Retina (tissue), 1 donor: ENCODE measurements around the gene RGL1.
"Not testable (repeated sequence)": the region's sequence is repeated elsewhere in the genome, so short reads cannot be mapped to it uniquely, and the experiment has no call there.

Experiments
- DNase-seq: peaks from one replicate; pipeline ENCODE4 v3.0.0-alpha.2; 2016

The RGL1 gene

DNA sequence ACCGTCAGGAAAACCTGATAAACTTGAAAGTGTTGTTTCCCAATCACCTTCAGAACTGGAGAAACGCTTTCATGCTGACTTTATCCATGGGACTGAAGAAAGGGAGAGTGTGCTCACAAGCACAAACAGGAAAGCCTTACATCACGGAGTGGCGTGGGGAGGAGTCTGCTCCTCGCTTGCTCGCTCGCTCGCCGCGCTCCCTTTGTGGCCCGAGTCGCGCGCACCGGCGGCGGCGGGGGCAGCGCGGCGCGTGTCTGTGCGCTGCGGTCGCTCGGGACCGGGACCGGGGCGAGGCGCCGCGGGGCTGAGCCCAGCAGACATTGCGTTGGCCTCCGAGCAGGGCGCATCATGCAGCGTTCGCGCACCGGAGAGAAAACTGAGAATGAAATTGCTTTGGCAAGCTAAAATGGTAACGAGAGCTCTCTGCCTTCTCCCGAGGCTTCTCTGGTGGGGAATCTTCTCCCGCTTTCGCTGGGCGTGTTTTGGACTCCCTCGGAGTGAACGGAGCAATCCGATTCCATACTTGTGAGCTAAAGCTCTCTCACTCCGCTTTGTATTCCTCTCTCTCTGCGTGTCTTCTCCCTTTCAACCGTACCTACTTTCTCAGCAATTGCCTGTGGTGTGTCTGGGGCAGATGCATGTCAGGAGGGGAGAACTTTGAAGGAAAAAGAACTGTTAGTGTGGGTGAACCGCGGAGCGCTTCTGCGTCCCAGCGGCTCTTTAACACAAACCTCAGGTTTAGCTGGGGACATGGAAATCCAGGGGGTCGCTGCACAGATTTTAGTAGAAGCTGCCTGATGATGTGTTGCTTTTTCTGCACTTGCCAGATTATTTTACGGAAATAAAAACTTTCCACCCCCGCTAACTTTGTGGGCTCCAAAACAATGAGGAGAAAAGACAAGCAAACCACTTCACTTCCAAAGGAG, at the start of gene RGL1:
RGL1 (plus strand) TSS at position 205 of the 926 bp plus-strand sequence; CDS start at position 383, 178 bp downstream.
- peak; percentile 89 for DNase-seq

DNA sequence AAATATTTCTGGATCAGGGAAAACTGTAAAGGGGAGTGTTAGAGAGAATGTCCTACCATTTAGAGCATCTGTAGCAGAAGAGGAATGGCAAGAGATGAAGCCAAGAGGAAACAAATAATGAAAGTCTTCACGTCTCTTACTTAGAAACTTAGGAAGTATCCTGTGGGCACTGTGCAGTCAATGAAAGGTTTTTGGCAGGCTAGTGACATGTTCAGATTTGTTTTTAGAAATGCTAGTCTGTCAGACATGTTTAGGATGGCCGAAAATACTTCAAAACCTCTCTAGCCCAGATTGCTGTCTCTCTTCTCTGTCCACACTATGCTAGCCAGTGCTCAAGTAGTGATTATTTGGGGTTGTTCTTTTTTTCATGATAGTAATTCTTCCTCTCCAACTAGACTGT, 48.6 kb upstream of the RGL1 start:
- DNase-seq = no peak

DNA sequence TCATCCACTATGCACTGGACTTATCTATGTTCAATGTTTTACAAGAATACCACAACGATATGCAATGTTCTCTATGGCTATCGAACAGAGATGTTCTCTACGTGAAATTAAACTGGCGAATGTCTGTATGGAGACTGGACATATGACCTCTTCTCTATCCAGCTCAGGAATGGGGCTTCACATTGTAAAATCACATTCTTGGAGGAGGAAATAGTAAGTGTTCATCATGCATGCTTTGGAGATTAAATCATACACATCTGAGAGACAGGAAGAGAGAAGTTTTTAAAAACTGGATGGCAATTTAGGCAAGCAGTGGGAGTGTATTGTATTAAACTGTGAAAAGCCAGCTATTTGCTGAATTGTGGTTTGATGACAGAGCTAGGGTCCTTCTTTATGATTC, 47.9 kb upstream of the RGL1 start:
- no peak for DNase-seq

DNA sequence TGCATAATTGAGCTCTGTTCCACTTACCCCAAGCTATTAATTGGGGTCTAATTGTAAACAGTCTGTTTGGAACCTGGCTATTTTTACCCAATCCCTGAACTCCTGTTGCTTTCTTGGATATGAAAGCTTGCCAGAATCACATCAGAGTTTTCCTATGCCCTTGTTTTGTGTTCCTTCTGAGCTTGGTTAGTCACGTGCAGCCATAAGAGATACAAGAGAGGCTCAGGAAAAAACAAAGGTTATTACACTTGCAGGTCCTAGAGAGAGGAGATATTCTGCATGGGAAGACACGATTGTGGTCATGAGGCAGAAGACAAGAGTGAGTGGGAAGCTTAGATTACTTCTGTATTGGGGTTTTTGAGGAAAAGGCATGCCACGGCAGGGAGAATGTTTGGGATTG, 46.0 kb upstream of the RGL1 start:
- no peak for DNase-seq

DNA sequence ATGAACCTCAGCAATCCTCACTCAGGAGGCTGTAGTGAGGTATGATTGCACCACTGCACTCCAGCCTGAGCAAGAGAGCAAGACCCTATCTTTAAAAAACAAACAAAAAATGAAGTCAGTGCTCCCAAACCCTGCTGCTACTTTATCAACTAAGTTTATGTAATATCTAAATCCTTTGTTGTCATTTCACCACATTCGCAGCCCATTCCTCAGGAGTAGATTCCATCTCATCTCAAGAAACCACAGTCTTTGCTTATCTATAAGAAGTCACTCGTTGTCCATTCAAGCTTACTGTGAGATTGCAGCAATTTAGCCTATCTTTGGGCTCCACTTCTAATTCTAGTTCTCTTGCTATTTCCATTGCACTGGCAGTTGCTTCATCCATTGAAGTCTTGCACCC, 44.3 kb upstream of the RGL1 start:
- DNase-seq = no peak

DNA sequence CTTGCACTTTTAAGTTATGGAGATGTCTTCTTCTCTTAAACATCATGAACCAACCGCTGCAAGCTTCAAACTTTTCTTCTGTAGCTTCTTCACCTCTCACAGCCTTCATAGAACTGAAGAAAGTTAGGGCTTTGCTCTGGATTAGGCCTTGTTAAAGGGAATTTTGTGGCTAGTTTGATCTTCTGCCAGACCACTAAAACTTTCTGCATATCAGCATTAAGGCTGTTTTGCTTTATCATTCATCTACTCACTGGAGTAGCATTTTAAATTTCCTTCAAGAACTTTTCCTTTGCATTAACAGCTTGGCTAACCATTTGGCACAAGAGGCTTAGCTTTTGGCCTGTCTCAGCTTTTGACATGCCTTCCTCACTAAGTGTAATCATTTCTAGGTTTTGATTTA, 43.0 kb upstream of the RGL1 start:
- DNase-seq = no peak

DNA sequence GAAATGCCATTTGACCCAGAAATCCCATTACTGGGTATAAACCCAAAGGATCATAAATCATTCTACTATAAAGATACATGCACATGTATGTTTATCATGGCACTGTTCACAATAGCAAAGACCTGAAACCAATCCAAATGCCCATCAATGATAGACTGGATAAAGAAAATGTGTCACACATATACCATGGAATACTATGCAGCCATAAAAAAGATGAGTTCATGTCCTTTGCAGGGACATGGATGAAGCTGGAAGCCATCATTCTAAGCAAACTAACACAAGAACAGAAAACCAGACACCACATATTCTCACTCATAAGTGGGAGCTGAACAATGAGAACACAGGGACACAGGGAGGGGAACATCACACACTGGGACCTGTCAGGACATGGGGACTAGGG, 42.1 kb upstream of the RGL1 start:
- DNase-seq = not testable (repeated sequence)

DNA sequence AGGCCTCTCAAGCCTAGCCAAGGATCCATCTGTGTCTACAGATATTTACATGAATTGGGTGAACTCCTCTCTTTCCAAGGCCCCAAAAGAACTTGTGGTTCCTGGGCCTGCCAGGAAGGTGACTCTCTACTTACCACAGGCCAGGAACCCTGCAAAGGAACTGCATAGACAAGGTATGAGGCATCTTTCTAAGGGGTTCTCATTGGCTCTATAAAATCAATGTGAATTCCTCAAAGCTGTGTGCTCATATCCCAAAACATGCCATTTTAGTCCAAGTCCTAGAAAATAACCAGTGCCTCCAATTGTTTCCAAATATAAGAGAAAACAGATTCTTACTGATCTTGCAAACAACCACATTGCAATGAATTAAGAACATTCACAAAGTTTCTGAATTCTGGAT, 39.9 kb upstream of the RGL1 start:
- DNase-seq = no peak

DNA sequence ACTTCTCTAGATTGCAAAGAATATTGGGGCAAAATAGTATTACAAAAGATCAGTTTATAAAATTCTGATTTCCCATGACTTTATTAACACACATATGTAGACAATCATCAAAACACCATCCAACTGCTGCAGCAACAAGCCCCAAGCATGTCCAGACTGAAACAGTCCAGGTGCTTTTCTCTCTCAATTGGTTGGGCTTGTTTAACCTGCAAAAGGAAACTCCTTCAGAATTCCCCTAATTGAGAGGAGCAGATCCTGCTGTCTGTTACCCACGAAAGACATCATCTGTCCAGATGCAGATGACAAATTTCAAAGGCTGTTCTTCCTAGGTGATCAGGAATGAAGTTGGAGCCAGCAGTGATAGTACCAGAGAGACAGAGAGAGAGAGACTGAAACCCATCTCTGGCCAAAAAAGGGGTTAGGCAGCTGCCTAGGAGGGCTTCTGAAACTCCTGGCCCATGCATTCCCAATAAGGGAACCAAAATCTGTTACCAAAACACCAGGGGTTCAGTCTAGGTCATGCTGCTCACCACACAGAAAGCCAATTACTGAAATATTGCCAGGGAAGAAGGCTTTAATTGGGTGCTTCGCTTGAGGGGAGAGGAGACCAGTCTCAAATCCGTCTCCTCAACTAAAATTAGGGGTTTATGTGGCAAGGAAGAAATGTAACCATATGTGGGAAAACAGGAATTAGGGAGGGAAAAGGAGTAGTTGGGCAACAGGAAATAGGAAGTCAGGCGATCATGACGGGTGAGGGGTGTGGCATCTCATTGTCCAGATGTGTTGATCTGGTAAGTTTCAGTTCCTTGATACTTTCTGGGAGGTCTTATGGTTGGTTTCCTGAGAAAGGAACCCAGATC, 34.7 kb upstream of the RGL1 start:
- no peak for DNase-seq

DNA sequence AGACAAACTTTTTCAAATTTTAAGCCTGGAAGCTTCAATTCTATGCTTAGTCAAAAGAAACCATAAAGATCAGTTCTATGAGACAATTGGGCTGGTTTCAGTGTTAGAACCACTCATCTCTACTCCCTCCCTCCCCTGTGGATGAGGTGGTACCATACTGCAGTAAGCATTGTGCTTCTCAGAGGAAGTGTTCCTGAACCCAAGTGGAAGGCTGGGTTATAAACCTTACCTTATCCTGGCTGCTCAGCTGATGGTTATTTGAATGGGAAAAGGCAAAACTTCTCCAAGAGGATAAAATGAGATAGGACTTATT, 34.1 kb upstream of the RGL1 start:
- no peak for DNase-seq

DNA sequence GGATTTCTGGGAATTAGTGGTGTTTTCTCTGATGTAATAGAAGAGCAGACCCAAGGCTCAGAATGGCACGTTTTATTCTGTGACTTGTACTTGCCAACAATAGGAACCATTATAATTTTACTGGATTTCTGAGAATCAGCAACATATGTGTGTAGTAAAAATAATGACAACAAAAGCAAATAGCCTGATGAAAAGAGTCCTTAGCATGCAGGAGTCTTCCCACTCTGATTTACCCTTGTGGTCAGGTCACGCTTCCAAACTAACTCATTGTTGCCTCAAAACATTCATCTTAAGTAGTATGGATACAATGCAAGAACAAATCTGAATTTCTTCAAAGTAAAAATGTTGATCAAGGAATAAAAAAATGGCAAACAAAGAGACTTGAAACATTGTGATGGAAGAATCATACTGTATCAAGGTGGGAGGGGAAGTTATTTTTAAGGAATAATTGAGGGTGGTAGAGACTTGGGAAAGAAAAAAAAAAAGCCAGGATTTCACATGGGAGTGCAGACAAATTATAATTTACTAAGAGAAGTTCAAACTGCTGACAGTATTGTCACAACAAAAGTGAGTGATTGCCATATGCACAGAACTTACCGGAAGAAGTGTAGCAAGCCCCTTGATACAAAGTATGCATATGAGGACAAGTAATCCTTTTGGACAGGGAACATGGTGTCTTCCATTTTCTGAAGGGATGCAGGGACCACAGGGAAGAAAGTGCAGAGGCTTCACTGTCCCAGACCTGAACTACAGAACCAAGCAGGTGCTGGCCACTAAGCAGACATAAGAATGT, 31.2 kb upstream of the RGL1 start:
- no peak for DNase-seq

DNA sequence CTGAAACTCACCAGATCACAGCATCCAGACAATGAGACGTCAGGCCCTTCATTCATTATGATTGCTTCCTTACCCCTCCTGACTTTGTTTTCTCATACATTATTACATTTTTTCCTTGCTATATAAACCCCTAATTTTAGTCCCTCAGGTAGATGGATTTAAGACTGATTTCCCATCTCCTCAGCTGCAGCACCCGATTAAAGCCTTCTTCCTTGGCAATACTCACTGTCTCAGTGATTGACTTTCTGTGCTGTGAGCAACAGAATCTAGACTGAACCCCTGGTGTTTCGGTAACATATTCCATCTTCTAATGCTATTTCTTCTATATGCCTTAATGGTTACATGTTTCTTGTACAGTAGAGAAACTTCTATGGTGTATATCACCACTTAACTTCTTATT, 30.0 kb upstream of the RGL1 start:
- DNase-seq = no peak

DNA sequence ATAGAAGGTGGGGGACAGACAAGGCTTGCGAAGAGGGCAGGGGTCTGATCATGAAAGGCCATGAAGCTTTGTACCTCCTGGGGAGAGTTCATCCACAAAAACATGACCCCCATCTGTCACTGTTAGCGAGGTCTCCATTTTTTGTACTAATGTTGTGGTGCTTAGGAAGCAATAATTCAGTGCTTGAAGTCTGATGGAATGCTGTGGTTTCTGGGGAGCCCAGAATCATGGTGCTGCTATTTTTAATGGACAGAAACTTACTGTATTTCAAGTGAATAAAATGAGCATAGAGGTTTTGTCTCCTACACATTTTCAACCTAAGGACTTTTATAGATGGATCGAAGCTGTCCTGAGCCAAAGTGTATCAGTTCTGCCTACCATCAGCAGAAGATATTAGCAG, 28.2 kb upstream of the RGL1 start:
- no peak for DNase-seq

DNA sequence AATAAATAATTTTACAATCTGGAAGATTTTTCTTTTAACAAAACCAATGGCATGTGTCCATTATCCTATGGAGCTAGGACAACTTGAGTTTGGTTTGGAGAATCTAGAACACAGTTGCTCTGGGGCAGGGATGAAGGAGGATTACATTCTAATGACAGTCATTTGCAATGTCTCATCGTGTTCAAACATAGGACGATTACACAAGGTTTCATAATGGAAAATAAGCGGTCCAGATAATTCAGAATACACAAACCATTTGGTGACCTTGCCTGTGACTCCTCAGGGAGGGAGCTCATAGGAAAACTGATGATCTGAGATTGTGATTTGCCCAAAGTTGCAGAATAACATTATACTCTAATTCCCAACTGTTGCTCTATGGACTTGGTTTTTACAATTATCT, 27.6 kb upstream of the RGL1 start:
- no peak for DNase-seq

DNA sequence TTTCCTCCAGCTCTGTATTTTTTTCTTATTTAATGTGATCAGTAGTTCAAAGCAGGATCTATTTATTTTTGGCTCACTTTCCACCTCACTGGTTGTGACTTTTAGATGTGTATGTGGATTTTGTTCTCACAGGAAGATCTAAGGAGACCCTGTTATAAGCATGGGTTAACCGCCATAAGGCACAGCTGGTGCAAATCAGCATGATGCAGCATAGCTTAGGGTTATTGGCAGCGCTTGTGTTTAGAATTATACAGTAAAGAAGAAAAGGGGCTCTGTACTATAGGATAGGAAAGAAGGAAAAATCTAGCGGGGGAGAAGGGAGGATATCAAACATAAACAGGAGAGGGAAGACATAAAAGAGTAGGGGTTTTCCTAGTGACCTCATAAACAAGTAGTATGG, 26.9 kb upstream of the RGL1 start:
- no peak for DNase-seq

DNA sequence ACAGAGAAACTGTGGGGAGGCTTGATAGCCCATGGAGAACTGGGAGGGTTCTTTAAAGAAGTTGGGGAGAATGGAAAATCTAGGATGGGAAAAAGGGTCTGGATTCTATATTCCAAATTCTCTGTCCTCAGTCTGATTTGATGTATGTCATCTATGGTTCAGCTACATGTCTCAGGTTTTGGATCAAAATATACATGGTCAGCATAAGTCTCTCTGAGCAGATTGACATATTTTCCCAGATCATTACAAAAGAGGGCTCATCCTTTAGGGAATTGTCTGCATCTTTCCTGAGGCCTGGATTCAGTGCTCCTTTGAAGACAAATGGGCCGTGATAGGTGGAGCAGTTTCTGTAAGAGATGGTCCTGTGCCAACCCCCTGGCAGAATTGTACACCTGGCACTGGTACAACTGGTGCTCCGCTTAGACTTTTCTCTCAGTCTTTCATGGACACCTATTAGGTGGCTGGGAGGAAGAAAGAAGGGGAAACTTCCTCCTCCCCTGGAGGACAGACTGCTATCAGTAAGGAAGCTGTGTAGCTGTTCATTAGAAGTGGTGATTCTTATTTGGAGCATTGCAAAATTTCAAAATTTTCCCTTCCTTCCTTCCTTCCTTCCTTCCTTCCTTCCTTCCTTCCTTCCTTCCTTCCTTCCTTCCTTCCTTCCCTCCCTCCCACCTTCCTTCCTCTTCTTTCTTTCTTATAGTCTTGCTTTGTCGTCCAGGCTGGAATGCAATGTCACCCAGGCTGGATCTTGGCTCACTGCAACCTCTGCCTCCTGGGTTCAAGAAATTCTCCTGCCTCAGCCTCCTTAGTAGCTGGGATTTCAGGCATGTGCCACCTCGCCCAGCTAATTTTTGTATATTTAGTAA, 26.1 kb upstream of the RGL1 start:
- no peak for DNase-seq

DNA sequence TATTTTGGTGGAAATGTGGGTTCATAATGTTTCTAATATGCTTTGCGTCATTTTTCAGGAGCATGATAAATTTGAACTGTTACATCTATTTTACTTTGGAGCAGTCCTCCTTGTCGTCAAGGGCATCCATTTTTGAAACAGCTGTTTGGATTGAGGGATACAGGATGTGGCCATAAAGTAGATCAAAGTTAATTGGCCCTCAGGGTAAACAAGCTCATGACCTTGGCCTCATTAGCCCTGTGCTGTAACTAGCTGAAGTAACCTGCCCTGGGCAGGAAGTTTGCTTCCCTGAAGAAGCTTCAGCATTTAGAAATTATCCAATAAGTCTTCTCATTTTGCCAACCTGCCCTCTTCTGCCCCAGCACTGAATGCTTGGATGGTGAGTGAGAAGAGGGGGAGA, 24.8 kb upstream of the RGL1 start:
- no peak for DNase-seq

DNA sequence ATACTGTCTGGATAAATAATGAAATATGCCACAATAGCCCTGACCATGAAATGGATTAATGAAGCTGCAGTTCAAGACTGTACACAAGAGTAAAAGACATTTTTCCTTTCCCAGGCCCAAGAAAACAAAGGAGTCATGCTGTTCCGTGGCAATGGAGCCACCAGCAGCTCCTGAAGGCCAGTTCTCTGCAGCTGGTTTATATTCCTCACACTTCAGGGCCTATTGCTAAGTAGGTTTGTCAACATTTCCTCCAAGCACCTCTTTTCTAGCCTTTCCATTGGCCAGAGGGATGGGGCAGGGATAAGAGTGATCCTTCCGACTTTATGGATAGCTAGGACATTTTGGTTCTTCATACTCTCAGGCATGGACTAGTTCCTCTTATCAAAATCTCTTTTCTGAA, 24.2 kb upstream of the RGL1 start:
- no peak for DNase-seq

DNA sequence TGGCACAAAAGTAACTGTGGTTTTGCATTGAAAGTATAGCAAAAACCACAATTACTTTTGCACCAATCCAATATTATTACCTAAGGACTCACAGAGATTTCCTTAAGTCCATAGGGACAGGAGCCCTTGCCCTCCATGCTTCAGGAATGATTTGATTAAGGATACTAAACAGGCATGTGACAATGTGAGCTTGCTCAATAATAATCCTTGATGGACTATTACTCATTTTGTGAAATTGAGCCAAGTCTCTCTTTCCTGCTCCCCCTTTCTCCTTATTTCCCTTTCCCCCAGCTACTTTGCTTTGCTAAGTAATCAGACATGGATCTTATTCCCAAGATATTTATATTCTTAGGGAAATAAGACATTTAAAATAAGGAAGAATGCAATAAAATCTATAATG, 21.6 kb upstream of the RGL1 start:
- DNase-seq = no peak

DNA sequence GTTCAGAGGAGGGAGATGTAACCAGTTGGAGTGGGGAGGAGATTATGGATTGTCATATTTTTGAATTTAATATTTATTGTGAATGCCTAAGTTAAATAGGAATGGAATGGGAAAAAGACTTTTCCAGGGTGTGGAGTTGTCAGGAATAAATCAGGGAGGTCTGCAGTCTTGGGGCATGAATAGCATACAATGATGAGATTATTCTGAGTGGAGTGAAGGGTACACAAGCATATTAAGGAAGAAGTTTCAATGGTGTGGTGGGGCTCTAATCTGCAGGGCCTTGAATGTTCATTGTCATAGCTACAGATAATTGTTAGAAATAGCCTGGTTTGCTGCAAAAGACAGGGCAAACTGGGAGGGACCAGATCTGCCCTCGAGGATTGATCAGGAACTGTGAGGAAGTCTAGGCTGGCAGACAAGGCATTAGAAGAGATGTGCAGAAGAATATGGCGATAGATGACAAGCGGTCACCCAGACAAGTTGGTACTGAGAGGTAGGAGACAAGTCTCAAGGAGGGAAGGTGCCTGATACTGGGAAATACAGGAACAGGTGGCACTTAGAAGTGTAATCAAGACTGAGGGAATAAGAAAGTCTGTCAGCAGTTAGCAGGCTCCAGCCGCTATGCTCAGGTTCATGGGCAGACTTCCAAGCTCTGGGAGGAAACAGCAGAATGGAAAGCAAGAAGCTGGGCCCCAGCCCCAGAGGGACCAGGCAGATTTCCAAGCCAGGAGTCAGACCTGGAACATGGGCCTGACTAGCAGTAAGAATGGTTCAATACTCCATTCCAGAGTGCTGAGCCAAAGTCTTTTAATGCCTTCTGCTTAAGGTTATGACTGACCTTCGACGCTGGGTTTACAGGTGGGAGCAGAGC, 20.9 kb upstream of the RGL1 start:
- no peak for DNase-seq

DNA sequence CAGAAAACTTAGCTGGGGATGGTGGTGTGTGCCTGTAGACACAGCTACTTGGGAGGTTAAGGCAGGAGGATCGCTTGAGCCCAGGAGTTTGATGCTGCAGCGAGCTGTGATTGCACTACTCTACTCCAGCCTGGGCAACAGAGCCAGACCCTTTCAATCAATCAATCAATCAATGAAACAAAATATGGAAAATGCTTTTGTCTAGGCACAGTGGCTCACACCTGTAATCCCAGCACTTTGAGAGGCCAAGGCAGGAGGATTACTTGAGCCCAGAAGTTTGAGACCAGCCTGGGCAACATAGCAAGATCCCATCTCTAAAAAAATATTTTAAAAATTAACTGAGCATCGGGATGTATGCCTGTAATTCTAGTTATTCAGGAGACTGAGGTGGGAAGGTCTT, 19.0 kb upstream of the RGL1 start:
- not testable (repeated sequence) for DNase-seq
